Sigmoid colon (tissue), 7 donors: ENCODE results near the gene JOSD1. TPM values are rescaled to one million over a fixed set of nuclear protein-coding genes. Genes with fewer than 3 reads are reported as not detected.
A peak's percentile ranks its signal among the peaks of the same experiment; 100 is the strongest.

ENCODE experiments used
- DNase-seq: peaks from one replicate; pipeline ENCODE4 v3.0.0-alpha.2; 2019
- H3K27ac ChIP-seq, 4 donors: fragments of 200-600 bp; sonication (generic); one replicate each; pipeline ENCODE4 v1.5.1; 2016 to 2019; ENCODE audit warnings: mild to moderate bottlenecking in 1 of 4
- H3K27me3 ChIP-seq, 3 donors: fragments of 200-600 bp; sonication (generic); one replicate each; pipeline ENCODE4 v1.5.1; 2019; ENCODE audit warnings: mild to moderate bottlenecking in 1 of 3
- H3K36me3 ChIP-seq, 4 donors: fragments of 200-600 bp; sonication (generic); one replicate each; pipeline ENCODE4 v1.5.1; 2016 to 2019
- H3K4me1 ChIP-seq, 4 donors: fragments of 200-600 bp; sonication (generic); one replicate each; pipeline ENCODE4 v1.5.1; 2017 to 2019
- H3K4me3 ChIP-seq, 4 donors: fragments of 200-600 bp; sonication (generic); one replicate each; pipeline ENCODE4 v1.5.1; 2017 to 2019; ENCODE audit warnings: mild to moderate bottlenecking in 2 of 4, moderate library complexity in 1 of 4
- H3K9me3 ChIP-seq, 4 donors: fragments of 200-600 bp in 3 of 4; sonication (generic) in 3 of 4; one replicate each; pipeline versions ENCODE4 v1.5.1 to v1.6.1; 2013 to 2019
- CTCF ChIP-seq, 4 experiments: fragments of 450-650 bp in 3 of 4; fragments of 200-600 bp in 1 of 4; IDR thresholded peaks; one replicate each; pipeline ENCODE4 v1.5.1; 2016 to 2019; ENCODE audit warnings: antibody characterized with exemption in 4 of 4, mild to moderate bottlenecking in 3 of 4, moderate library complexity in 2 of 4
- EP300 ChIP-seq, 4 donors: sonication (generic); formaldehyde crosslinking; IDR thresholded peaks; one replicate each; pipeline ENCODE4 v1.6.1; 2017; ENCODE audit warnings: antibody characterized with exemption in 4 of 4
- POLR2A ChIP-seq, 2 donors: fragments of 450-650 bp; IDR thresholded peaks; one replicate each; pipeline ENCODE4 v1.6.1; 2016; ENCODE audit warnings: antibody characterized with exemption in 2 of 2, mild to moderate bottlenecking in 2 of 2, moderate library complexity in 2 of 2
- POLR2AphosphoS5 ChIP-seq, 4 donors: sonication (generic); formaldehyde crosslinking; IDR thresholded peaks; one replicate each; pipeline ENCODE4 v1.6.1; 2017; ENCODE audit warnings: antibody characterized with exemption in 4 of 4
- WGBS, 2 donors: extraction: QIAGEN DNeasy Blood & Tissue Kit; methylation state at CpG; one replicate each; pipeline ENCODE4 v1.1.7; 2013; 5-methylcytosine and 5-hydroxymethylcytosine counted together
- intact Hi-C: fragments of 100-400 bp; cut with DNase I; formaldehyde crosslinking; loops from one replicate; pipeline ENCODE4 v1.15.1; 2023
- polyA plus RNA-seq, 3 donors: library from polyadenylated mRNA; stranded (reverse); fragments of 200-250 nt; gene quantifications; one replicate each; pipeline ENCODE4 v1.2.3, GENCODE V29; 2013
- total RNA-seq, 4 donors: library from RNA; depleted of rRNA; stranded (reverse); fragments of >200 nt; gene quantifications; one replicate each; pipeline ENCODE4 v1.1.0, GENCODE V29; 2016
- donor health status: healthy with polysubstance abuse.
- donor health status: Bipolar disorder and iron deficiency.
- donor health status: healthy.

JOSD1 gene
- total and polyA plus RNA-seq, 7 donors, result 34.9 to 94.6 (median 46.0) TPM

GRCh38 chr22:38717244-38717643 is 16.5 kb upstream of the JOSD1 start:
- TF ChIP-seq CTCF (IDR thresholded peaks at IDR 0.05) (no peak), EP300 (IDR thresholded peaks at IDR 0.05) (no peak), POLR2A (IDR thresholded peaks at IDR 0.05) (no peak), POLR2AphosphoS5 (IDR thresholded peaks at IDR 0.05) (no peak)
- peaks cover 8 to 62% (median 19%) of the 10 kb centered on the region in 4 donors for H3K36me3 ChIP-seq
- peak; percentile 18 for DNase-seq
- no peaks in the 10 kb centered on the region for H3K27me3 ChIP-seq
- H3K4me1 ChIP-seq, result peaks cover 0 to 30% (median 19%) of the 10 kb centered on the region in 4 donors
- intact Hi-C loops, result no loop called here
- no peak overlapping the region for H3K27ac ChIP-seq
- H3K4me3 ChIP-seq, result no peak overlapping the region
- no peaks in the 10 kb centered on the region for H3K9me3 ChIP-seq
- 87 to 94% methylated on average over 6 of the region's 6 CpGs for WGBS, 2 donors

DNA sequence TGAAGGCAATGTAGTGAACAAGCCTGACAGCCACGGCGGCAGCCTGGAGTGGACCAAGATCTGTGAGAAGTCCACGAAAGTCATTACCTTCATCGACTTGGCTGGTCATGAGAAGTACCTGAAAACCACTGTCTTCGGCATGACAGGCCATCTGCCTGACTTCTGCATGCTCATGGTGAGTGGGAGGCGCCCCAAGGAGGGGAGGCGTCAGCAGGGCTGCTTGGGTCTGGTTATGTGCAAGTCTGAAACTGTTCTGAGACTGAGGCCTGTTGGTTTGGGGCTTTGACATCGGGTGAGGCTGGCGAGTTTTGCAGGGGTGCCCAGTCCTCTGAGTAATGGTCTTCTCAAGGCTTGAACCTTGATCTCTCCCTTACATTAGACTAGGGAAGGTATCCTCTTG is 16.1 kb upstream of the JOSD1 start:
- TF ChIP-seq EP300 (IDR thresholded peaks at IDR 0.05) (no peak), CTCF (IDR thresholded peaks at IDR 0.05) (no peak), POLR2AphosphoS5 (IDR thresholded peaks at IDR 0.05) (no peak), POLR2A (IDR thresholded peaks at IDR 0.05) (no peak)
- H3K36me3 ChIP-seq, result peaks cover 8 to 62% (median 17%) of the 10 kb centered on the region in 4 donors
- no peak overlapping the region for H3K4me3 ChIP-seq
- no peak overlapping the region for H3K27ac ChIP-seq
- no peaks in the 10 kb centered on the region for H3K9me3 ChIP-seq
- peaks cover 0 to 30% (median 19%) of the 10 kb centered on the region in 4 donors for H3K4me1 ChIP-seq
- intact Hi-C loops, result no loop called here
- WGBS, 2 donors, result 91 to 96% methylated on average over 9 of the region's 9 CpGs
- no peak for DNase-seq
- no peaks in the 10 kb centered on the region for H3K27me3 ChIP-seq

DNA sequence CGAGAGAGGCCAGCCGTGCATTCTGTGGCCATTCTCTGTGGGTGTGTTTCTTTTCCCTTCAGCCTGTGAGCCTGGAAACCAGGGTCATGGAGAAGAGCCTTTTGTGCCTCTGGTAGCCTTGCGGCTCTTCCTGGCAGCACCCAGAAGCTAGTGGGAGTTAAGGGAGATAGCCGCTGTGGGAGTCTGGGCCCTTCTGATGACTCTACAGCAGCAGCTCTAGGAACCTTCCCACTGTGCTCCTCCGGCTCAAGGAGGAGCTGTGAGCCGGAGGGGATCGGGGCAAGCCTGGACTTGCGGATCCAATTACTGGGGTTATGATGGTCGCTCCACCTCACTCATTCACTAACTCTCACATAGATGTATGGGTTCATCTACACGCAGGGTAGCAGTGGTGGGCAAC is 15.5 kb upstream of the JOSD1 start:
- H3K36me3 ChIP-seq, result peaks cover 8 to 59% (median 17%) of the 10 kb centered on the region in 4 donors
- peak; percentile 28 for DNase-seq
- TF ChIP-seq CTCF (IDR thresholded peaks at IDR 0.05) (no peak), POLR2A (IDR thresholded peaks at IDR 0.05) (no peak), EP300 (IDR thresholded peaks at IDR 0.05) (no peak), POLR2AphosphoS5 (IDR thresholded peaks at IDR 0.05) (no peak)
- no peaks in the 10 kb centered on the region for H3K27me3 ChIP-seq
- peaks cover 0 to 30% (median 19%) of the 10 kb centered on the region in 4 donors for H3K4me1 ChIP-seq
- WGBS, 2 donors, result 97% methylated on average over 10 of the region's 10 CpGs
- no peak overlapping the region for H3K4me3 ChIP-seq
- intact Hi-C loops, result no loop called here
- H3K9me3 ChIP-seq, result no peaks in the 10 kb centered on the region
- H3K27ac ChIP-seq, result no peak overlapping the region

GRCh38 chr22:38715852-38716251 is 15.1 kb upstream of the JOSD1 start:
- no peak for DNase-seq
- no peaks in the 10 kb centered on the region for H3K27me3 ChIP-seq
- peaks cover 0 to 30% (median 19%) of the 10 kb centered on the region in 4 donors for H3K4me1 ChIP-seq
- intact Hi-C loops, result no loop called here
- H3K27ac ChIP-seq, result no peak overlapping the region
- TF ChIP-seq CTCF (IDR thresholded peaks at IDR 0.05) (no peak), EP300 (IDR thresholded peaks at IDR 0.05) (no peak), POLR2AphosphoS5 (IDR thresholded peaks at IDR 0.05) (no peak), POLR2A (IDR thresholded peaks at IDR 0.05) (no peak)
- WGBS, 2 donors, result 96% methylated on average over 15 of the region's 15 CpGs
- H3K4me3 ChIP-seq, result no peak overlapping the region
- peaks cover 8 to 56% (median 16%) of the 10 kb centered on the region in 4 donors for H3K36me3 ChIP-seq
- no peaks in the 10 kb centered on the region for H3K9me3 ChIP-seq

- no peaks in the 10 kb centered on the region for H3K9me3 ChIP-seq
- TF ChIP-seq EP300 (IDR thresholded peaks at IDR 0.05) (no peak), CTCF (IDR thresholded peaks at IDR 0.05) (no peak), POLR2AphosphoS5 (IDR thresholded peaks at IDR 0.05) (no peak), POLR2A (IDR thresholded peaks at IDR 0.05) (no peak)
- no peak overlapping the region for H3K4me3 ChIP-seq
- H3K27ac ChIP-seq, result no peak overlapping the region
- 88% methylated on average over 9 of the region's 9 CpGs for WGBS, 2 donors
- H3K27me3 ChIP-seq, result no peaks in the 10 kb centered on the region
- peaks cover 0 to 30% (median 19%) of the 10 kb centered on the region in 4 donors for H3K4me1 ChIP-seq
- peaks cover 8 to 56% (median 16%) of the 10 kb centered on the region in 4 donors for H3K36me3 ChIP-seq
- intact Hi-C loops, result no loop called here
- no peak for DNase-seq
Observed at GRCh38 chr22:38715176-38715764, 14.5 kb upstream of the JOSD1 start.
